GM13976 (cell line): ENCODE data around the gene MYPOP.

Experiments
- DNase-seq: peaks from one replicate; pipeline ENCODE4 v3.0.0; 2012; ENCODE audit warnings: low spot score
- CTCF ChIP-seq: IDR thresholded peaks from 2 replicates; pipeline ENCODE4 v1.5.1; 2012; ENCODE audit warnings: borderline replicate concordance, mild to moderate bottlenecking; ENCODE audit not compliant: insufficient read depth; ENCODE audit errors: extremely low read depth, missing control alignments, control extremely low read depth
- in situ Hi-C: fragments of 300-500 bp; cut with MboI; formaldehyde crosslinking; loops from one replicate; pipeline ENCODE4 v1.12.0; 2022; ENCODE audit warnings: low sequenced_read_pairs, mixed read lengths, inconsistent platforms; ENCODE audit not compliant: unreplicated experiment

MYPOP gene

GRCh38 chr19:45889210-45889885 is 13.1 kb downstream of the MYPOP start:
- no peak for TF ChIP-seq CTCF
- in situ Hi-C loops: no loop called here
- DNase-seq: no peak

- no peak for TF ChIP-seq CTCF
- in situ Hi-C loops: no loop called here
- no peak for DNase-seq
These were observed 15.2 kb downstream of the MYPOP start for GRCh38 chr19:45887200-45887710.

- peak; percentile 91 for DNase-seq
- no peak for TF ChIP-seq CTCF
- in situ Hi-C loops: no loop called here
These were observed 15.8 kb downstream of the MYPOP start for GRCh38 chr19:45886427-45887199.

GRCh38 chr19:45885556-45886426 is 16.6 kb downstream of the MYPOP start, which contains the start of gene IRF2BP1:
Gene IRF2BP1, minus strand, starts transcription at chr19:45886141. Its CDS starts 367 bp downstream, at chr19:45885774.
- DNase-seq: peak; percentile 91
- peak; percentile 12 for TF ChIP-seq CTCF
- in situ Hi-C loops: no loop called here

GRCh38 chr19:45884682-45885555 is 17.5 kb downstream of the MYPOP start:
- in situ Hi-C loops: no loop called here
- no peak for TF ChIP-seq CTCF
- peak; percentile 65 for DNase-seq
